ENCODE data around the gene CEP126. TPM values are rescaled to one million over a fixed set of nuclear protein-coding genes. Genes with fewer than 3 reads are reported as not detected.
"Not testable (repeated sequence)": the region's sequence is repeated elsewhere in the genome, so short reads cannot be mapped to it uniquely, and the experiment has no call there.

CEP126 gene
- total RNA-seq, 1 donor, result 3.6 TPM

DNA sequence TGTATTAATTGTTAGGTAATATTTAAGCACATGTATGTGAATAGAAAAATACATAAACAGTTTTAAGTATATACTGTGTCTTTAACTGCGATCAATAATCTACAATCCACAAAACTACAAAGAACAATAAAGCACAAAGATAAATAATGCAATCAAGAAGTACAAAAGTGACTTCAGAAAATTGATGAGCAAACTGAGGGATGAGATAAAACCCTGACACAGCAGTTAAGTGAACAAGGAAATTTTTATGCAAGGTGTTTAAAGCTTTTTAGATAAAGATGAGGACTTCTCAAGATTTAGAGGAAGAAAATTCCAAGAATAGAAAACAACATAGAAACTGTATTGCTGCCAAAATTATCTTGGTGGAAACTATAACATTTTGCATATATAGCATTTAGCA is 60.0 kb downstream of the CEP126 start:
- H3K4me1 ChIP-seq (ENCODE audit: insufficient read depth, low read length), result no peaks in the 10 kb centered on the region
- TF ChIP-seq, protein P1, sequence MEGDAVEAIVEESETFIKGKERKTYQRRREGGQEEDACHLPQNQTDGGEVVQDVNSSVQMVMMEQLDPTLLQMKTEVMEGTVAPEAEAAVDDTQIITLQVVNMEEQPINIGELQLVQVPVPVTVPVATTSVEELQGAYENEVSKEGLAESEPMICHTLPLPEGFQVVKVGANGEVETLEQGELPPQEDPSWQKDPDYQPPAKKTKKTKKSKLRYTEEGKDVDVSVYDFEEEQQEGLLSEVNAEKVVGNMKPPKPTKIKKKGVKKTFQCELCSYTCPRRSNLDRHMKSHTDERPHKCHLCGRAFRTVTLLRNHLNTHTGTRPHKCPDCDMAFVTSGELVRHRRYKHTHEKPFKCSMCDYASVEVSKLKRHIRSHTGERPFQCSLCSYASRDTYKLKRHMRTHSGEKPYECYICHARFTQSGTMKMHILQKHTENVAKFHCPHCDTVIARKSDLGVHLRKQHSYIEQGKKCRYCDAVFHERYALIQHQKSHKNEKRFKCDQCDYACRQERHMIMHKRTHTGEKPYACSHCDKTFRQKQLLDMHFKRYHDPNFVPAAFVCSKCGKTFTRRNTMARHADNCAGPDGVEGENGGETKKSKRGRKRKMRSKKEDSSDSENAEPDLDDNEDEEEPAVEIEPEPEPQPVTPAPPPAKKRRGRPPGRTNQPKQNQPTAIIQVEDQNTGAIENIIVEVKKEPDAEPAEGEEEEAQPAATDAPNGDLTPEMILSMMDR (IDR thresholded peaks at IDR 0.05; ENCODE audit: extremely low read depth, low read depth, low read length), result no peak

DNA sequence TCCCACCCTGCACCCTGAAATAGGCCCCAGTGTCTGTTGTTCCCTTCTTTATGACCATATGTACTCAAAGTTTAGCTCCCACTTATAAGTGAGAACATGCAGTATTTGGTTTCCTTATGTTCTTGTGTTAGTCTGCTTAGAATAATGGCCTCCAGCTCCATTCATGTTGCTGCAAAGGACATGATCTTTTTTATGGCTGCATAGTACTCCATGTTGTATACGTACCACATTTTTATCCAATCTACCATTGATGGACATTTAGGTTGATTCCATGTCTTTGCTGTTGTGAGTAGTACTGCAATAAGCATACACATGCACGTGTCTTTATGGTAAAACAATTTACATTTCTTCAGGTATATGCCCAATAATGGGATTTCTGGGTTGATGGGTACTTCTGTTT is 60.9 kb downstream of the CEP126 start:
- H3K79me2 ChIP-seq (ENCODE audit: insufficient read depth, low read length), result no peaks in the 10 kb centered on the region
- TF ChIP-seq, protein P1 (IDR thresholded peaks at IDR 0.05; ENCODE audit: extremely low read depth, low read depth, low read length), result no peak
- no peak overlapping the region for H3K4me2 ChIP-seq (ENCODE audit: insufficient read depth, low read length)
- no peaks in the 10 kb centered on the region for H3K4me1 ChIP-seq (ENCODE audit: insufficient read depth, low read length)
- no peaks in the 10 kb centered on the region for H4K20me1 ChIP-seq (ENCODE audit: insufficient read depth, low read length)
- H2AFZ ChIP-seq (ENCODE audit: low read length), result no peak overlapping the region
- no peaks in the 10 kb centered on the region for H3K27me3 ChIP-seq (ENCODE audit: insufficient read depth, low read length)
- H3K36me3 ChIP-seq (ENCODE audit: insufficient read depth, low read length), result no peaks in the 10 kb centered on the region
- no peak overlapping the region for H3K27ac ChIP-seq (ENCODE audit: low read depth, low read length)
- DNase-seq (ENCODE audit: insufficient read length, low spot score, missing footprints), result no peak
- H3K9me3 ChIP-seq (ENCODE audit: low read depth, low read length), result no peaks in the 10 kb centered on the region
- no peak overlapping the region for H3K4me3 ChIP-seq (ENCODE audit: insufficient read depth, low read length)

More for the DNA sequence above, 60.0 kb downstream of the CEP126 start:
- no peaks in the 10 kb centered on the region for H3K36me3 ChIP-seq (ENCODE audit: insufficient read depth, low read length)
- H3K4me2 ChIP-seq (ENCODE audit: insufficient read depth, low read length), result no peak overlapping the region
- no peak overlapping the region for H2AFZ ChIP-seq (ENCODE audit: low read length)
- H3K4me3 ChIP-seq (ENCODE audit: insufficient read depth, low read length), result no peak overlapping the region
- H3K27ac ChIP-seq (ENCODE audit: low read depth, low read length), result no peak overlapping the region
- DNase-seq (ENCODE audit: insufficient read length, low spot score, missing footprints), result no peak
- H3K27me3 ChIP-seq (ENCODE audit: insufficient read depth, low read length), result no peaks in the 10 kb centered on the region
- no peaks in the 10 kb centered on the region for H3K79me2 ChIP-seq (ENCODE audit: insufficient read depth, low read length)
- no peaks in the 10 kb centered on the region for H4K20me1 ChIP-seq (ENCODE audit: insufficient read depth, low read length)
- no peaks in the 10 kb centered on the region for H3K9me3 ChIP-seq (ENCODE audit: low read depth, low read length)

DNA sequence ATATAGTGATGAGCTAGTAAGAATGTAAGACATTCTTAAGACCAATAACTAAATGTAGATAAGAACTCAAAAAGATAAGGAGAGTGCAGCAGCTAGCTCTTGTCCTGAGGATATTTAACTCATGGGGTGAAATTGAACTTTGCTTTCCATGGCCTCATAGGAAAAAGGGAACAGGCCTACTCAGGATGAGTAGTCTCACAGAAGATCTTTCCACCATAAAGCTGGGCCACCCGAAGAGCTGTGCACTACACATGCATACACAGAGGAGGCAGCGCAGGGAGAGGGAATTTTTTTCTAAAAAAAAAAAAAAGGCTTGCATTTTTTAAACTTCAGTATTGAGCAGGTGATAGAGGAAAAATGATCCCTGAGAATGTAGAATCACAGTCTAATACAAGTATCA is 72.6 kb downstream of the CEP126 start:
- peaks cover 4% of the 10 kb centered on the region for H3K36me3 ChIP-seq (ENCODE audit: insufficient read depth, low read length)
- no peak overlapping the region for H2AFZ ChIP-seq (ENCODE audit: low read length)
- H3K27me3 ChIP-seq (ENCODE audit: insufficient read depth, low read length), result no peaks in the 10 kb centered on the region
- DNase-seq (ENCODE audit: insufficient read length, low spot score, missing footprints), result no peak
- H3K4me1 ChIP-seq (ENCODE audit: insufficient read depth, low read length), result no peaks in the 10 kb centered on the region
- no peak overlapping the region for H3K4me2 ChIP-seq (ENCODE audit: insufficient read depth, low read length)
- H3K27ac ChIP-seq (ENCODE audit: low read depth, low read length), result no peak overlapping the region
- no peak overlapping the region for H3K4me3 ChIP-seq (ENCODE audit: insufficient read depth, low read length)
- TF ChIP-seq, protein P1 (IDR thresholded peaks at IDR 0.05; ENCODE audit: extremely low read depth, low read depth, low read length), result no peak
- H3K9me3 ChIP-seq (ENCODE audit: low read depth, low read length), result no peaks in the 10 kb centered on the region
- H4K20me1 ChIP-seq (ENCODE audit: insufficient read depth, low read length), result no peaks in the 10 kb centered on the region
- no peaks in the 10 kb centered on the region for H3K79me2 ChIP-seq (ENCODE audit: insufficient read depth, low read length)

DNA sequence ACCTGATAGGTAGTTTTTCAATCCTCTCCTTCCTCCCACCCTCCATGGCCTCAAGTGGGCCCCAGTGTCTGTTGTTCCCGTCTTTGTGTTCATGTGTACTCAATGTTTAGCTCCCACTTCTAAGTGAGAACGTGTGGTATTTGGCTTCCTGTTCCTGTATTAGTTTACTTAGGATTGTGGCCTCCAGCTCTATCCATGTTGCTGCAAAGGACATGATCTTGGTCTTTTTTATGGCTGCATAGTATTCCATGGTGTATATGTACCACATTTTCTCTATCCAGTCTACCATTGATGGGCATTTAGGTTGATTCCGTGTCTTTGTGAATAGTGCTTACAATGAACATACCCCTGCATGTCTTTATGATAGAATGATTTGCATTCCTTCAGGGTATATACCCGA is 78.4 kb downstream of the CEP126 start:
- Histone ChIP-seq H3K27me3 (ENCODE audit: insufficient read depth, low read length) (no peaks in the 10 kb centered on the region), H3K79me2 (ENCODE audit: insufficient read depth, low read length) (no peaks in the 10 kb centered on the region), H3K27ac (ENCODE audit: low read depth, low read length) (no peak overlapping the region), H2AFZ (ENCODE audit: low read length) (no peak overlapping the region), H4K20me1 (ENCODE audit: insufficient read depth, low read length) (no peaks in the 10 kb centered on the region), H3K4me3 (ENCODE audit: insufficient read depth, low read length) (no peak overlapping the region), H3K4me2 (ENCODE audit: insufficient read depth, low read length) (no peak overlapping the region), H3K36me3 (ENCODE audit: insufficient read depth, low read length) (no peaks in the 10 kb centered on the region), H3K4me1 (ENCODE audit: insufficient read depth, low read length) (no peaks in the 10 kb centered on the region), H3K9me3 (ENCODE audit: low read depth, low read length) (no peaks in the 10 kb centered on the region)
- DNase-seq (ENCODE audit: insufficient read length, low spot score, missing footprints), result no peak
- TF ChIP-seq, protein P1 (IDR thresholded peaks at IDR 0.05; ENCODE audit: extremely low read depth, low read depth, low read length), result no peak

DNA sequence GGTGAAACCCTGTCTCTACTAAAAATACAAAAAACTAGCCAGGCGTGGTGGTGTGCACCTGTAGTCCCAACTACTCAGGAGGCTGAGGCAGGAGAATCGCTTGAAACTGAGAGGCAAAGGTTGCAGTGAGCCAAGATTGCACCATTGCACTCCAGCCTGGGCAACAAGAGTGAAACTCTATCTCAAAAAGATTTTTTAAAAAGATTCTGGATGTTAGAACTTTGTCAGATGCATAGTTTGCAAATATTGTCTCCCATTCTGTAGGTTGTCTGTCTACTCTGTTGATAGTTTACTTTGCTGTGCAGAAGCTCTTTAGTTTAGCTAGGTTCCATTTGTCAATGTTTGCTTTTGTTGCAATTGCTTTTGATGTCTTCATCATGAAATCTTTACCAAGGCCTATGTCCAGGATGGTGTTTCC is 79.3 kb downstream of the CEP126 start:
- not testable (repeated sequence) for H3K4me3 ChIP-seq (ENCODE audit: insufficient read depth, low read length); H3K27ac ChIP-seq (ENCODE audit: low read depth, low read length); H4K20me1 ChIP-seq (ENCODE audit: insufficient read depth, low read length); DNase-seq (ENCODE audit: insufficient read length, low spot score, missing footprints); H3K4me1 ChIP-seq (ENCODE audit: insufficient read depth, low read length); H3K79me2 ChIP-seq (ENCODE audit: insufficient read depth, low read length); H3K27me3 ChIP-seq (ENCODE audit: insufficient read depth, low read length); H2AFZ ChIP-seq (ENCODE audit: low read length); H3K9me3 ChIP-seq (ENCODE audit: low read depth, low read length); H3K4me2 ChIP-seq (ENCODE audit: insufficient read depth, low read length); H3K36me3 ChIP-seq (ENCODE audit: insufficient read depth, low read length)

All from osteoblast (primary cell).